GM12865 (cell line): ENCODE data around the gene ZNF330.

Experiments used
- DNase-seq: peaks from one replicate; pipeline ENCODE4 v3.0.0; 2010; ENCODE audit warnings: low read depth
- H3K4me3 ChIP-seq: 2 replicates; pipeline ENCODE4 v1.5.1; 2011; ENCODE audit warnings: mild to moderate bottlenecking, low read depth, low read length, control low read depth
- CTCF ChIP-seq: IDR thresholded peaks from 2 replicates; pipeline ENCODE4 v1.5.1; 2011; ENCODE audit warnings: low read length, control low read depth, low read depth, inconsistent platforms; ENCODE audit not compliant: insufficient read depth; ENCODE audit errors: missing control alignments

ZNF330 gene

GRCh38 chr4:141192564-141192963 lies 28.1 kb upstream of the ZNF330 start:
- no peak for TF ChIP-seq CTCF
- no peak overlapping the region for H3K4me3 ChIP-seq
- no peak for DNase-seq

- DNase-seq = no peak
- no peak for TF ChIP-seq CTCF
- no peak overlapping the region for H3K4me3 ChIP-seq
These were observed 27.1 kb upstream of the ZNF330 start for GRCh38 chr4:141193516-141194034.

GRCh38 chr4:141195095-141195707 lies 25.5 kb upstream of the ZNF330 start:
- H3K4me3 ChIP-seq = no peak overlapping the region
- TF ChIP-seq CTCF = no peak
- no peak for DNase-seq

- H3K4me3 ChIP-seq = no peak overlapping the region
- TF ChIP-seq CTCF = no peak
- no peak for DNase-seq
These were observed 24.3 kb upstream of the ZNF330 start for GRCh38 chr4:141196227-141196933.

DNA sequence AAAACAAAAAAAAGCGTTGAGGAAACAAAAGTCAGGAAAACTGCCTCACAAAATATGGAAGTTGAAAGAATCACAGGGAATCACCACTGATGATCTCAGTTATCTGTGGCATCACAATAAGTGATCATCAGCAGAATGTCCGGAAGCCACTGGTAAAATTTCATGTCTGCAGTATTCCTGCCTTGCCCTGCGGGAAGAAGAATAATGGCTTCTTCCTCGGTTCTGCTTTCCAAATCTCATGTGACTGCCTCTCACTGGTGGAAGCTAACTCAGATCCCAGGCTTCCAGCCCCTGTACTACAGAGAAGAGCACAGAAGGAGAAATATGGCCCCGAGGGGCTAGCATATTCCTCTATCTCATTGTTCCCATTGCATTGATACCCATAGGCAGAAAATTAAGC lies 12.7 kb upstream of the ZNF330 start:
- no peak for TF ChIP-seq CTCF
- DNase-seq = no peak
- H3K4me3 ChIP-seq = no peak overlapping the region

GRCh38 chr4:141210168-141210567 lies 10.5 kb upstream of the ZNF330 start:
- no peak for TF ChIP-seq CTCF
- no peak overlapping the region for H3K4me3 ChIP-seq
- no peak for DNase-seq
